K562 (cell line): Measurements from ENCODE around the gene MATK.

Source experiments
- BRCA1 ChIP-seq, 2 experiments: fragments of 450-650 bp in 1 of 2; sonication (generic) in 1 of 2; formaldehyde crosslinking in 1 of 2; IDR thresholded peaks; 2 replicates each; pipeline versions ENCODE4 v1.5.0 to v1.6.1; 2017 to 2020; ENCODE audit warnings: mild to moderate bottlenecking in 1 of 2, missing genetic modification reagents in 1 of 2
- CHD1 ChIP-seq: fragments of 200-600 bp; sonication (generic); IDR thresholded peaks from one replicate; pipeline ENCODE4 v1.6.1; 2012; ENCODE audit warnings: mild to moderate bottlenecking, moderate library complexity, low read length, inconsistent platforms
- COPS2 ChIP-seq: fragments of 450-650 bp; conservative IDR thresholded peaks from 2 replicates; pipeline ENCODE4 v1.6.1; 2016; ENCODE audit warnings: mild to moderate bottlenecking, moderate library complexity
- EP300 ChIP-seq: IDR thresholded peaks from 2 replicates; pipeline ENCODE4 v1.6.1; 2012; ENCODE audit warnings: low read length, improper control_type of control experiment
- GTF2B ChIP-seq: IDR thresholded peaks from 2 replicates; pipeline ENCODE4 v1.6.1; 2011; ENCODE audit not compliant: insufficient read length; ENCODE audit errors: extremely low read depth
- MAZ ChIP-seq, 2 experiments: fragments of 450-650 bp in 1 of 2; sonication (generic) in 1 of 2; formaldehyde crosslinking; IDR thresholded peaks in 1 of 2; conservative IDR thresholded peaks in 1 of 2; 2 replicates each; pipeline versions ENCODE4 v1.4.0 to v1.5.0; 2020; ENCODE audit warnings: mild to moderate bottlenecking in 1 of 2, missing genetic modification reagents in 1 of 2
- PCBP2 ChIP-seq: fragments of 200-400 bp; formaldehyde crosslinking; IDR thresholded peaks from 2 replicates; pipeline ENCODE4 v1.6.1; 2018; ENCODE audit warnings: low read length, low read depth, mild to moderate bottlenecking, moderate library complexity; ENCODE audit not compliant: poor library complexity, severe bottlenecking
- RAD21 ChIP-seq, 2 experiments: fragments of 250-450 bp in 1 of 2; fragments of 450-650 bp in 1 of 2; sonication (Bioruptor Pico) in 1 of 2; formaldehyde crosslinking in 1 of 2; IDR thresholded peaks in 1 of 2; conservative IDR thresholded peaks in 1 of 2; 2 replicates each; pipeline versions ENCODE4 v1.4.0 to v1.8.0; 2020 to 2022; ENCODE audit warnings: mild to moderate bottlenecking in 2 of 2, moderate library complexity in 1 of 2
- TEAD4 ChIP-seq, 2 experiments: sonication (generic) in 1 of 2; formaldehyde crosslinking in 1 of 2; IDR thresholded peaks; 2 replicates each; pipeline versions ENCODE4 v1.6.1 to v1.8.0; 2012 to 2022; ENCODE audit warnings: borderline replicate concordance in 1 of 2, inconsistent platforms in 1 of 2, low read length in 1 of 2, mild to moderate bottlenecking in 1 of 2, missing genetic modification reagents in 1 of 2
- ZNF561 ChIP-seq: fragments of 450-650 bp; formaldehyde crosslinking; conservative IDR thresholded peaks from 2 replicates; pipeline ENCODE4 v1.4.0; 2020; ENCODE audit warnings: mild to moderate bottlenecking, moderate library complexity
- TF ChIP-seq, protein P1 (sequence below), 3 experiments: IDR thresholded peaks in 2 of 3; conservative IDR thresholded peaks in 1 of 3; 2 replicates each; pipeline ENCODE4 v1.5.1; 2011 to 2012; ENCODE audit warnings: low read length in 3 of 3, mild to moderate bottlenecking in 3 of 3, control low read depth in 2 of 3, improper control_type of control experiment in 1 of 3, inconsistent platforms in 1 of 3, low read depth in 1 of 3, mixed read lengths in 1 of 3, moderate library complexity in 1 of 3; ENCODE audit not compliant: insufficient read depth in 2 of 3

DNA sequence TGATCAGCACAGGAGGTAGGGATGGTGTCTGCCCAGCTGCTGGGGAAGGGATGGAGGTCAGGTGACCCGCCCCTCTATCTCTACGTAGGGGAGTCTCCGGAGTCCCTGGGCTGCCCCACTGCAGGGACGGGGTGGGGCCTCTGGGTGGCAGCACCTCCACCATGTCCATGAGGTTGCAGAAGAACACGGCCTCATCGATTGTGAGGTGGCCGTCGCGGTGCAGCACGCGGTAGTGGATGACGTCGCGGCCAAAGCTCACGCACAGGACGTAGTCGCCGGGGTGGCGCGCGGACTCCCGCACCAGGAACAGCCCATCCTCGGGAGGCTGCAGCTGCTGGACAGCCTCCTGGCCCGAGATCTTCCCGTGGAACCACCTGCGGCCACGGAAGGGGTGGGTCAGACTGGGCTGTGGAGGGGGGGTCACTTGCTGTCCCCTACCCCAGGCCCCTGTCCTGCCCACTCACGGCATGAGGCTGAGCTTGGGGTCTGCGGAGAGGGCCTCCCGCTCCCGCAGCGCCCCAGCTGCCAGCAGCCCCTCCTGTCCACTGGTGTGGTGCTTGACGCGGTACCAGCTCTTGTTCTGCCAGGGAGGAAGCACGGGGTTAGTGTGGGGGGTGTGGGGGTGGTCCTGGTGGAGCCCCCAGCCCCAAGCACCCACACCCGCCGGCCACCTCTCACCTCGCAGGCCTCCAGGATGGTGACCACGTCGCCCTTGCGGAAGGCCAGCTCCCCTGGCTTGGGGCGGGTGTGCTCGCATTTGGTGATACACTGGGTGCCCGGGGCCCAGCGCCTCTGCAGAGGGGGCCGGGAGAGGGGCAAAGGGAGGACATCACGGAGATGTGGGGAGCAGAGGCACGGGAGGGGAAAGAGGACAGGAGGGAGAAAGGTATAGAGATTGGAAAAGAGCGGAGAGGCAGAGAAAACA lies 2.3 kb downstream of the MATK start:
- TF ChIP-seq TEAD4 (IDR thresholded peaks at IDR 0.05; ENCODE audit: low read length) (no peak), TEAD4 (CRISPR knock-in tag; IDR thresholded peaks at IDR 0.05; ENCODE audit: borderline replicate concordance) (no peak), PCBP2 (no peak), RAD21 (CRISPR knock-in tag; conservative IDR thresholded peaks at IDR 0.05 in 1 of 2, IDR thresholded peaks at IDR 0.05 in 1 of 2) (peak in 1 of 2 experiments; percentile 32; a peak in 2 of 4 replicates), COPS2 (no peak), EP300 (no peak), GTF2B (no peak), BRCA1 (IDR thresholded peaks at IDR 0.05) (no peak), BRCA1 (CRISPR knock-in tag; IDR thresholded peaks at IDR 0.05) (no peak), CHD1 (no peak), MAZ (CRISPR knock-in tag; conservative IDR thresholded peaks at IDR 0.05 in 1 of 2, IDR thresholded peaks at IDR 0.05 in 1 of 2) (no peak), ZNF561 (CRISPR knock-in tag) (no peak)
- TF ChIP-seq, protein P1, sequence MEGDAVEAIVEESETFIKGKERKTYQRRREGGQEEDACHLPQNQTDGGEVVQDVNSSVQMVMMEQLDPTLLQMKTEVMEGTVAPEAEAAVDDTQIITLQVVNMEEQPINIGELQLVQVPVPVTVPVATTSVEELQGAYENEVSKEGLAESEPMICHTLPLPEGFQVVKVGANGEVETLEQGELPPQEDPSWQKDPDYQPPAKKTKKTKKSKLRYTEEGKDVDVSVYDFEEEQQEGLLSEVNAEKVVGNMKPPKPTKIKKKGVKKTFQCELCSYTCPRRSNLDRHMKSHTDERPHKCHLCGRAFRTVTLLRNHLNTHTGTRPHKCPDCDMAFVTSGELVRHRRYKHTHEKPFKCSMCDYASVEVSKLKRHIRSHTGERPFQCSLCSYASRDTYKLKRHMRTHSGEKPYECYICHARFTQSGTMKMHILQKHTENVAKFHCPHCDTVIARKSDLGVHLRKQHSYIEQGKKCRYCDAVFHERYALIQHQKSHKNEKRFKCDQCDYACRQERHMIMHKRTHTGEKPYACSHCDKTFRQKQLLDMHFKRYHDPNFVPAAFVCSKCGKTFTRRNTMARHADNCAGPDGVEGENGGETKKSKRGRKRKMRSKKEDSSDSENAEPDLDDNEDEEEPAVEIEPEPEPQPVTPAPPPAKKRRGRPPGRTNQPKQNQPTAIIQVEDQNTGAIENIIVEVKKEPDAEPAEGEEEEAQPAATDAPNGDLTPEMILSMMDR (IDR thresholded peaks at IDR 0.05 in 2 of 3, conservative IDR thresholded peaks at IDR 0.05 in 1 of 3; ENCODE audit: insufficient read depth in 2 of 3, low read depth in 1 of 3, low read length in 3 of 3), result peak; percentile 39 to 45 (median 44); a peak in 5 of 6 replicates
